Measurements from ENCODE around the gene PLCB3. TPM values are rescaled to one million over a fixed set of nuclear protein-coding genes. Genes with fewer than 3 reads are reported as not detected.

PLCB3 gene
- total and polyA plus RNA-seq, 5 donors from 2014 or later: 0.10 to 3.6 (median 0.31) TPM

- DNase-seq: no peak
- Mint-ChIP-seq H3K27ac (peak overlapping the region in 2 of 3 donors; percentile 56 to 69), H3K27me3 (no peaks in the 10 kb centered on the region), H3K4me1 (peaks cover 0 to 43% (median 13%) of the 10 kb centered on the region in 4 donors), H3K9me3 (peaks cover 0 to 2% (median 0%) of the 10 kb centered on the region in 7 donors), H3K36me3 (no peaks in the 10 kb centered on the region), H3K4me3 (peak overlapping the region; percentile 55 to 90 (median 68))
- H3K27me3 ChIP-seq (ENCODE audit: control insufficient read depth, insufficient read depth, low read length): no peaks in the 10 kb centered on the region
- no peak overlapping the region for H3K27ac ChIP-seq (ENCODE audit: insufficient read depth, low read length, poor library complexity, severe bottlenecking)
- H3K4me1 ChIP-seq (ENCODE audit: control insufficient read depth, insufficient read depth, low read length, poor library complexity, severe bottlenecking): peaks cover 50% of the 10 kb centered on the region
- ATAC-seq (ENCODE audit: low read depth in 2 of 2): no peak
- no peak overlapping the region for H3K4me3 ChIP-seq (ENCODE audit: low read depth, low read length)
- H3K36me3 ChIP-seq (ENCODE audit: control insufficient read depth, insufficient read depth, low read length): no peaks in the 10 kb centered on the region
- no peaks in the 10 kb centered on the region for H3K9me3 ChIP-seq (ENCODE audit: control insufficient read depth in 2 of 2, low read length in 2 of 2)
These were observed 1.5 kb upstream of the PLCB3 start for GRCh38 chr11:64249563-64250414.

- H3K9me3 ChIP-seq (ENCODE audit: control insufficient read depth in 2 of 2, low read length in 2 of 2): no peaks in the 10 kb centered on the region
- Mint-ChIP-seq H3K27ac (no peak overlapping the region), H3K27me3 (no peaks in the 10 kb centered on the region), H3K4me3 (peak overlapping the region in 3 of 4 donors; percentile 50 to 90 (median 86)), H3K4me1 (peaks cover 0 to 36% (median 13%) of the 10 kb centered on the region in 4 donors), H3K36me3 (no peaks in the 10 kb centered on the region), H3K9me3 (peaks cover 0 to 2% (median 0%) of the 10 kb centered on the region in 7 donors)
- H3K36me3 ChIP-seq (ENCODE audit: control insufficient read depth, insufficient read depth, low read length): no peaks in the 10 kb centered on the region
- H3K27me3 ChIP-seq (ENCODE audit: control insufficient read depth, insufficient read depth, low read length): no peaks in the 10 kb centered on the region
- no peak overlapping the region for H3K27ac ChIP-seq (ENCODE audit: insufficient read depth, low read length, poor library complexity, severe bottlenecking)
- ATAC-seq (ENCODE audit: low read depth in 2 of 2) (no peak), DNase-seq (no peak)
- no peak overlapping the region for H3K4me3 ChIP-seq (ENCODE audit: low read depth, low read length)
- H3K4me1 ChIP-seq (ENCODE audit: control insufficient read depth, insufficient read depth, low read length, poor library complexity, severe bottlenecking): peaks cover 43% of the 10 kb centered on the region
These were observed 815 bp upstream of the PLCB3 start for GRCh38 chr11:64250415-64251015.

GRCh38 chr11:64251753-64252002 lies 348 bp downstream of the PLCB3 start:
- no peaks in the 10 kb centered on the region for H3K27me3 ChIP-seq (ENCODE audit: control insufficient read depth, insufficient read depth, low read length)
- Mint-ChIP-seq H3K27me3 (no peaks in the 10 kb centered on the region), H3K4me3 (peak overlapping the region; percentile 77 to 92 (median 87)), H3K9me3 (peaks cover 0 to 2% (median 0%) of the 10 kb centered on the region in 7 donors), H3K4me1 (peaks cover 0 to 29% (median 11%) of the 10 kb centered on the region in 4 donors), H3K36me3 (no peaks in the 10 kb centered on the region), H3K27ac (no peak overlapping the region)
- ATAC-seq (ENCODE audit: low read depth in 2 of 2) (no peak), DNase-seq (peak in 1 of 3 donors; percentile 24)
- no peaks in the 10 kb centered on the region for H3K36me3 ChIP-seq (ENCODE audit: control insufficient read depth, insufficient read depth, low read length)
- H3K4me1 ChIP-seq (ENCODE audit: control insufficient read depth, insufficient read depth, low read length, poor library complexity, severe bottlenecking): peaks cover 36% of the 10 kb centered on the region
- no peak overlapping the region for H3K4me3 ChIP-seq (ENCODE audit: low read depth, low read length)
- no peaks in the 10 kb centered on the region for H3K9me3 ChIP-seq (ENCODE audit: control insufficient read depth in 2 of 2, low read length in 2 of 2)
- no peak overlapping the region for H3K27ac ChIP-seq (ENCODE audit: insufficient read depth, low read length, poor library complexity, severe bottlenecking)

GRCh38 chr11:64252003-64252872 lies 908 bp downstream of the PLCB3 start:
- Mint-ChIP-seq H3K27me3 (no peaks in the 10 kb centered on the region), H3K4me3 (peak overlapping the region; percentile 77 to 92 (median 87)), H3K9me3 (peaks cover 0 to 2% (median 0%) of the 10 kb centered on the region in 7 donors), H3K27ac (peak overlapping the region in 1 of 3 donors; percentile 36), H3K4me1 (peaks cover 0 to 29% (median 11%) of the 10 kb centered on the region in 4 donors), H3K36me3 (no peaks in the 10 kb centered on the region)
- Histone ChIP-seq H3K27ac (ENCODE audit: insufficient read depth, low read length, poor library complexity, severe bottlenecking) (no peak overlapping the region), H3K9me3 (ENCODE audit: control insufficient read depth in 2 of 2, low read length in 2 of 2) (no peaks in the 10 kb centered on the region), H3K4me3 (ENCODE audit: low read depth, low read length) (no peak overlapping the region), H3K27me3 (ENCODE audit: control insufficient read depth, insufficient read depth, low read length) (no peaks in the 10 kb centered on the region), H3K36me3 (ENCODE audit: control insufficient read depth, insufficient read depth, low read length) (no peaks in the 10 kb centered on the region), H3K4me1 (ENCODE audit: control insufficient read depth, insufficient read depth, low read length, poor library complexity, severe bottlenecking) (peaks cover 31% of the 10 kb centered on the region)
- no peak for ATAC-seq (ENCODE audit: low read depth in 2 of 2)
- no peak for DNase-seq

- Histone ChIP-seq H3K36me3 (ENCODE audit: control insufficient read depth, insufficient read depth, low read length) (no peaks in the 10 kb centered on the region), H3K27ac (ENCODE audit: insufficient read depth, low read length, poor library complexity, severe bottlenecking) (no peak overlapping the region), H3K4me3 (ENCODE audit: low read depth, low read length) (no peak overlapping the region), H3K4me1 (ENCODE audit: control insufficient read depth, insufficient read depth, low read length, poor library complexity, severe bottlenecking) (peaks cover 24% of the 10 kb centered on the region), H3K27me3 (ENCODE audit: control insufficient read depth, insufficient read depth, low read length) (no peaks in the 10 kb centered on the region), H3K9me3 (ENCODE audit: control insufficient read depth in 2 of 2, low read length in 2 of 2) (no peaks in the 10 kb centered on the region)
- peaks cover 0 to under 1% (median 0%) of the 10 kb centered on the region in 7 donors for H3K9me3 Mint-ChIP-seq
- H3K36me3 Mint-ChIP-seq: no peaks in the 10 kb centered on the region
- no peaks in the 10 kb centered on the region for H3K27me3 Mint-ChIP-seq
- ATAC-seq (ENCODE audit: low read depth in 2 of 2) (no peak), DNase-seq (no peak)
- H3K4me3 Mint-ChIP-seq: peak overlapping the region in 3 of 4 donors; percentile 54 to 68 (median 65)
- peak overlapping the region in 1 of 3 donors; percentile 3 for H3K27ac Mint-ChIP-seq
- H3K4me1 Mint-ChIP-seq: peaks cover 0 to 27% (median 8%) of the 10 kb centered on the region in 4 donors
These were observed 1.7 kb downstream of the PLCB3 start for GRCh38 chr11:64253043-64253442.

GRCh38 chr11:64253481-64253880 lies 2.2 kb downstream of the PLCB3 start:
- Mint-ChIP-seq H3K27ac (peak overlapping the region in 1 of 3 donors; percentile 3), H3K9me3 (no peaks in the 10 kb centered on the region)
- DNase-seq: no peak

GRCh38 chr11:64254326-64254725 lies 3.0 kb downstream of the PLCB3 start:
- ATAC-seq (ENCODE audit: low read depth in 2 of 2) (no peak), DNase-seq (no peak)
- Histone ChIP-seq H3K4me1 (ENCODE audit: control insufficient read depth, insufficient read depth, low read length, poor library complexity, severe bottlenecking) (peaks cover 27% of the 10 kb centered on the region), H3K36me3 (ENCODE audit: control insufficient read depth, insufficient read depth, low read length) (peaks cover 4% of the 10 kb centered on the region), H3K27ac (ENCODE audit: insufficient read depth, low read length, poor library complexity, severe bottlenecking) (no peak overlapping the region), H3K27me3 (ENCODE audit: control insufficient read depth, insufficient read depth, low read length) (no peaks in the 10 kb centered on the region), H3K4me3 (ENCODE audit: low read depth, low read length) (no peak overlapping the region), H3K9me3 (ENCODE audit: control insufficient read depth in 2 of 2, low read length in 2 of 2) (no peaks in the 10 kb centered on the region)
- no peaks in the 10 kb centered on the region for H3K9me3 Mint-ChIP-seq
- H3K4me3 Mint-ChIP-seq: peak overlapping the region in 2 of 4 donors; percentile 65 to 80
- no peaks in the 10 kb centered on the region for H3K27me3 Mint-ChIP-seq
- H3K36me3 Mint-ChIP-seq: no peaks in the 10 kb centered on the region
- H3K27ac Mint-ChIP-seq: peak overlapping the region in 1 of 3 donors; percentile 77
- H3K4me1 Mint-ChIP-seq: peaks cover 0 to 29% (median 7%) of the 10 kb centered on the region in 4 donors

More at GRCh38 chr11:64253481-64253880, 2.2 kb downstream of the PLCB3 start:
- Histone ChIP-seq H3K4me3 (ENCODE audit: low read depth, low read length) (no peak overlapping the region), H3K27ac (ENCODE audit: insufficient read depth, low read length, poor library complexity, severe bottlenecking) (no peak overlapping the region), H3K4me1 (ENCODE audit: control insufficient read depth, insufficient read depth, low read length, poor library complexity, severe bottlenecking) (peaks cover 24% of the 10 kb centered on the region), H3K9me3 (ENCODE audit: control insufficient read depth in 2 of 2, low read length in 2 of 2) (no peaks in the 10 kb centered on the region), H3K27me3 (ENCODE audit: control insufficient read depth, insufficient read depth, low read length) (no peaks in the 10 kb centered on the region), H3K36me3 (ENCODE audit: control insufficient read depth, insufficient read depth, low read length) (peaks cover 2% of the 10 kb centered on the region)
- Mint-ChIP-seq H3K4me3 (peak overlapping the region in 3 of 4 donors; percentile 54 to 68 (median 65)), H3K36me3 (no peaks in the 10 kb centered on the region), H3K27me3 (no peaks in the 10 kb centered on the region), H3K4me1 (peaks cover 0 to 27% (median 6%) of the 10 kb centered on the region in 4 donors)
- ATAC-seq (ENCODE audit: low read depth in 2 of 2): no peak
